ENCODE results near the gene EIF4G1. TPM values are rescaled to one million over a fixed set of nuclear protein-coding genes. Genes with fewer than 3 reads are reported as not detected.

EIF4G1 gene
- total RNA-seq, 1 experiment from 2014 or later: 496 TPM

DNA sequence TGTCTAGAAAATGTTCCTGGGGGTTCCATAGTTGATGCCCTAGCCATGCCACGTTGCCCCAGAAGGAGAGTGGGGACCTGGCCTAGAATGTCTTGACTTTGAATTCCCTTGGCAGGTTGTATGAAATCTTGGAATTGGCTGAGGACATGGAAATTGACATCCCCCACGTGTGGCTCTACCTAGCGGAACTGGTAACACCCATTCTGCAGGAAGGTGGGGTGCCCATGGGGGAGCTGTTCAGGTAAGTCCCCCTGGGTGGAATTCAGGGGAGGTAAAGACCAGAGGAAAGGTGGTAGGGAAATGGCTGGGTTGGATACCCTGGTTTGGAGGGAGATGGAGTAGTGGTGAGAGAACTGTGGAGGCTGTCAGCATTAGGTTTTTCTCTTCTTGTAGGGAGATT is 14.1 kb downstream of the EIF4G1 start:
- Histone ChIP-seq H3K36me3 (ENCODE audit: control insufficient read depth in 1 of 2, insufficient read depth in 2 of 2, low read length in 2 of 2) (peaks cover 84 to 97% of the 10 kb centered on the region in 2 experiments), H2AFZ (ENCODE audit: low read depth, low read length, poor library complexity, severe bottlenecking) (no peak overlapping the region), H3K4me2 (ENCODE audit: low read length) (no peak overlapping the region), H3K27ac (ENCODE audit: low read depth, low read length) (no peak overlapping the region), H3K9ac (ENCODE audit: low read length) (no peak overlapping the region), H3K4me3 (replicated peaks in 1 of 2; ENCODE audit: low read depth in 1 of 2, low read length in 2 of 2) (no peak overlapping the region), H3K9me2 (ENCODE audit: insufficient read depth) (no peaks in the 10 kb centered on the region), H4K20me1 (ENCODE audit: insufficient read depth) (peaks cover 19% of the 10 kb centered on the region; the same call in 1 of the 2 replicates), H3K79me2 (ENCODE audit: insufficient read depth, low read length) (peaks cover 98% of the 10 kb centered on the region), H3K27me3 (ENCODE audit: insufficient read depth, low read length) (no peaks in the 10 kb centered on the region), H3K4me1 (ENCODE audit: control insufficient read depth in 1 of 2, insufficient read depth in 2 of 2, low read length in 2 of 2) (peaks cover 0 to 33% of the 10 kb centered on the region in 2 experiments; a peak in 2 of 4 replicates), H3K9me3 (ENCODE audit: control insufficient read depth in 1 of 2, insufficient read depth in 1 of 2, low read depth in 1 of 2, low read length in 2 of 2) (no peaks in the 10 kb centered on the region)
- DNase-seq (ENCODE audit: low read depth, low spot score) (no peak), ATAC-seq (no peak)
- no peak for TF ChIP-seq POLR2A (IDR thresholded peaks at IDR 0.05; ENCODE audit: borderline replicate concordance, extremely low read depth, insufficient read depth, insufficient read length)
- no peak for TF ChIP-seq ZNF274 (IDR thresholded peaks at IDR 0.05; ENCODE audit: low read depth, low read length)
- no peak for TF ChIP-seq EZH2 (IDR thresholded peaks at IDR 0.05)
- TF ChIP-seq CEBPB (IDR thresholded peaks at IDR 0.05; ENCODE audit: low read depth): no peak
- TF ChIP-seq FOSL1 (IDR thresholded peaks at IDR 0.05; ENCODE audit: low read depth): no peak
- TF ChIP-seq, protein P1, sequence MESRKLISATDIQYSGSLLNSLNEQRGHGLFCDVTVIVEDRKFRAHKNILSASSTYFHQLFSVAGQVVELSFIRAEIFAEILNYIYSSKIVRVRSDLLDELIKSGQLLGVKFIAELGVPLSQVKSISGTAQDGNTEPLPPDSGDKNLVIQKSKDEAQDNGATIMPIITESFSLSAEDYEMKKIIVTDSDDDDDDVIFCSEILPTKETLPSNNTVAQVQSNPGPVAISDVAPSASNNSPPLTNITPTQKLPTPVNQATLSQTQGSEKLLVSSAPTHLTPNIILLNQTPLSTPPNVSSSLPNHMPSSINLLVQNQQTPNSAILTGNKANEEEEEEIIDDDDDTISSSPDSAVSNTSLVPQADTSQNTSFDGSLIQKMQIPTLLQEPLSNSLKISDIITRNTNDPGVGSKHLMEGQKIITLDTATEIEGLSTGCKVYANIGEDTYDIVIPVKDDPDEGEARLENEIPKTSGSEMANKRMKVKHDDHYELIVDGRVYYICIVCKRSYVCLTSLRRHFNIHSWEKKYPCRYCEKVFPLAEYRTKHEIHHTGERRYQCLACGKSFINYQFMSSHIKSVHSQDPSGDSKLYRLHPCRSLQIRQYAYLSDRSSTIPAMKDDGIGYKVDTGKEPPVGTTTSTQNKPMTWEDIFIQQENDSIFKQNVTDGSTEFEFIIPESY (IDR thresholded peaks at IDR 0.05; ENCODE audit: extremely low read depth, insufficient replicate concordance, low read length): no peak
- TF ChIP-seq SIN3A (IDR thresholded peaks at IDR 0.05; ENCODE audit: low read depth): no peak
- TF ChIP-seq, protein P2, sequence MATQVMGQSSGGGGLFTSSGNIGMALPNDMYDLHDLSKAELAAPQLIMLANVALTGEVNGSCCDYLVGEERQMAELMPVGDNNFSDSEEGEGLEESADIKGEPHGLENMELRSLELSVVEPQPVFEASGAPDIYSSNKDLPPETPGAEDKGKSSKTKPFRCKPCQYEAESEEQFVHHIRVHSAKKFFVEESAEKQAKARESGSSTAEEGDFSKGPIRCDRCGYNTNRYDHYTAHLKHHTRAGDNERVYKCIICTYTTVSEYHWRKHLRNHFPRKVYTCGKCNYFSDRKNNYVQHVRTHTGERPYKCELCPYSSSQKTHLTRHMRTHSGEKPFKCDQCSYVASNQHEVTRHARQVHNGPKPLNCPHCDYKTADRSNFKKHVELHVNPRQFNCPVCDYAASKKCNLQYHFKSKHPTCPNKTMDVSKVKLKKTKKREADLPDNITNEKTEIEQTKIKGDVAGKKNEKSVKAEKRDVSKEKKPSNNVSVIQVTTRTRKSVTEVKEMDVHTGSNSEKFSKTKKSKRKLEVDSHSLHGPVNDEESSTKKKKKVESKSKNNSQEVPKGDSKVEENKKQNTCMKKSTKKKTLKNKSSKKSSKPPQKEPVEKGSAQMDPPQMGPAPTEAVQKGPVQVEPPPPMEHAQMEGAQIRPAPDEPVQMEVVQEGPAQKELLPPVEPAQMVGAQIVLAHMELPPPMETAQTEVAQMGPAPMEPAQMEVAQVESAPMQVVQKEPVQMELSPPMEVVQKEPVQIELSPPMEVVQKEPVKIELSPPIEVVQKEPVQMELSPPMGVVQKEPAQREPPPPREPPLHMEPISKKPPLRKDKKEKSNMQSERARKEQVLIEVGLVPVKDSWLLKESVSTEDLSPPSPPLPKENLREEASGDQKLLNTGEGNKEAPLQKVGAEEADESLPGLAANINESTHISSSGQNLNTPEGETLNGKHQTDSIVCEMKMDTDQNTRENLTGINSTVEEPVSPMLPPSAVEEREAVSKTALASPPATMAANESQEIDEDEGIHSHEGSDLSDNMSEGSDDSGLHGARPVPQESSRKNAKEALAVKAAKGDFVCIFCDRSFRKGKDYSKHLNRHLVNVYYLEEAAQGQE (IDR thresholded peaks at IDR 0.05; ENCODE audit: low read depth): no peak
- TF ChIP-seq SP1 (IDR thresholded peaks at IDR 0.05; ENCODE audit: low read depth): no peak
- no peak for TF ChIP-seq ELF1 (IDR thresholded peaks at IDR 0.05; ENCODE audit: borderline replicate concordance, low read depth)
- intact Hi-C loops (cut with micrococcal nuclease): no loop called here
- no TSS peak for BruUV-seq (replicated peaks)
- POLR2A ChIA-PET: interaction anchor here (1.1 kb wide), 1 partner anchor 9 kb away, joined by 3 read pairs; no protein-coding TSS in a partner anchor
- RAD21 ChIA-PET (ENCODE audit: low non-redundant PET in 1 of 2, low total read pairs in 2 of 2, uncharacterized antibody in 2 of 2, unreplicated experiment in 2 of 2): no interaction called here
- CTCF ChIA-PET: no interaction called here

Data from HCT116 (cell line).